ENCODE data around the gene AGRP. TPM values are rescaled to one million over a fixed set of nuclear protein-coding genes. Genes with fewer than 3 reads are reported as not detected.

Gene AGRP
- total RNA-seq, 1 donor from 2014 or later, result not detected

- DNase-seq (ENCODE audit: low spot score), result no peak
- intact Hi-C loops (cut with DNase I), result no loop called here
These were observed 47.6 kb downstream of the AGRP start for GRCh38 chr16:67435758-67436164.

- intact Hi-C loops (cut with DNase I), result no loop called here
These were observed 50.1 kb downstream of the AGRP start for GRCh38 chr16:67433131-67433719.

More at GRCh38 chr16:67433131-67433719, 50.1 kb downstream of the AGRP start:
- DNase-seq (ENCODE audit: low spot score), result no peak

Other genes with a start within 250 kb of the AGRP start
- gene FHOD1, start 236.1 kb downstream of the AGRP start, total RNA-seq, result 33.4 TPM
- gene SLC9A5, start 234.6 kb downstream of the AGRP start, total RNA-seq, result 1.1 TPM
- 0.70 TPM for gene PLEKHG4, start 204.0 kb downstream of the AGRP start, total RNA-seq
- not detected for gene KCTD19, start 156.8 kb downstream of the AGRP start, total RNA-seq
- gene LRRC36, start 156.7 kb downstream of the AGRP start, total RNA-seq, result not detected
- gene TPPP3, start 90.0 kb downstream of the AGRP start, total RNA-seq, result 9.6 TPM
- 4.6 TPM for gene ZDHHC1, start 67.1 kb downstream of the AGRP start, total RNA-seq
- 0.27 TPM for gene HSD11B2, start 52.4 kb downstream of the AGRP start, total RNA-seq
- gene ATP6V0D1, start 2.4 kb downstream of the AGRP start, total RNA-seq, result 58.8 TPM
- 102 TPM for gene RIPOR1, start 45.3 kb upstream of the AGRP start, total RNA-seq
- gene CTCF, start 79.0 kb upstream of the AGRP start, total RNA-seq, result 25.6 TPM
- gene CARMIL2, start 161.6 kb upstream of the AGRP start, total RNA-seq, result 0.40 TPM
- gene ACD, start 176.7 kb upstream of the AGRP start, total RNA-seq, result 9.3 TPM
- 3.4 TPM for gene PARD6A, start 177.4 kb upstream of the AGRP start, total RNA-seq
- 8.5 TPM for gene ENKD1, start 183.2 kb upstream of the AGRP start, total RNA-seq
- gene C16orf86, start 183.3 kb upstream of the AGRP start, total RNA-seq, result 5.6 TPM
- gene GFOD2, start 235.8 kb upstream of the AGRP start, total RNA-seq, result 10.7 TPM